Activated T-helper 1 cell treated with anti-CD3 and anti-CD28 coated beads, Interleukin-2, amount 50 U/mL, for 16 hours (primary cell): Measurements from ENCODE around the gene MGMT.

ENCODE experiments used
- DNase-seq, 2 donors: peaks; one replicate each; pipeline ENCODE4 v3.0.0-alpha.2; 2020; ENCODE audit warnings: low read depth in 1 of 2, low spot score in 1 of 2

Gene MGMT

DNA sequence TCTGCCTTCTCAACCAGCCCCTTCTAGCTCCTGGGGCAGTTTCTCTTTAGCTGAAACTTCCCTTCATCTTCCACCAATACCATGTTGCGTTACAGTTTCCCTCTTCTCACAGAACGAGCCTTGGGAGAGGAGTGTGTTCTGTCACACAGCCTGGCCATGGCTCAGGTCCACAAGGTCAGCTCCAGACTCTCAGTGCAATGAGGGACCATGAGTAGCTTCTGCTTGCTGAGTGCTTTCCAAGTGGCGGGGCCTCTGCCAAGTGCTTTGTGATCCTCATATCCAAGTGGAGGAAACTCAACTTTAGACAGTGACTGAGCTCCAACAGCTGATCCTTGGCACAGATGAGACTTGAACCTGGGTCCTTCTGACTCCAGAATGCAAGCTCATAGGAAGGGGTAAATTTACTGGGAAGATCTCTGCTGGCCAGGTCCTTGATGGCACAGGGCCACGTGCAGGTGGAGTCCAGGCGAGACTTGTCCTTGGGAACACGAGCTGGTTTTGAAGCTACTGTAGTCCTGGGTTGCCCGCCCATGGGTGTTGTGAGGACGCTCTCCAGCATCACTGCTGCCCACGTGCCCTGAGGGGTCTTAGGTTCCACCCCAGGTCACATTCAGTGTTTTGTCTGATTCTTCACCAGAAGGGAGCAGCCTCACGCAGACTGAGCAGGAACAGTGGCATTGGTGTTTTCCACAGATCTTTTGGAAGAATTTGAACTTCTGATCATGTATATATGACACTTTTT, 259.0 kb downstream of the MGMT start:
- DNase-seq, result no peak

GRCh38 chr10:129727071-129727470, 260.0 kb downstream of the MGMT start:
- DNase-seq, result no peak

GRCh38 chr10:129727495-129727894, 260.5 kb downstream of the MGMT start:
- DNase-seq, result no peak

DNA sequence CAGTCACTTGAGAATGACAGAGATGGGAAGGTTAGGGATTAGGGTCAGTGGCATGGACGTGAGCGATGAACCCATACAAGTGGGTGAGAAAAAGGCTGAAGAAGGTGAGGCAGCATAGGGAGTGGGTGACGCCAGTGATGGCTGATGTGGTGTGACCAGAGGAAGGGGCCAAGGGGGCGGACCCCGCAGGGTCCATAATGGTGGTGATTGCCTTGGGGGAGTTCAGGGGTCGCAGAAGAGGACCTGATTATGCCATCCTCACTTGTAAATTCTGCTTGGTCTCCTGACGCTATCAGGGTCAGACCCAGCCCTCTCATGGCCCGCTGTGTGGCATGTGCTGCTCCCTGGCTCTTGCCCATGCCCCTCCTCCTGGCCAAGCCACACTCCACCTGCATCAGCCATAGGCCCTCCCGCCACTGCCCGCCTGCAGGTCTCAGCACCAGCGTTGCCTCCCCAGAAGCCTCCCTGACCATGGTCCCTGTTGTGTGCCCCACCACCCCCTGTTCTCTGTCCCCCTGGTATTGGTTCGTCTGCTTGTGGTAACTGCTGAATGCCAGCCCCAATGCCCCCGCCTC, 261.3 kb downstream of the MGMT start:
- no peak for DNase-seq

GRCh38 chr10:129728905-129729795, 262.1 kb downstream of the MGMT start:
- no peak for DNase-seq

GRCh38 chr10:129730272-129730992, 263.4 kb downstream of the MGMT start:
- DNase-seq, result no peak

DNA sequence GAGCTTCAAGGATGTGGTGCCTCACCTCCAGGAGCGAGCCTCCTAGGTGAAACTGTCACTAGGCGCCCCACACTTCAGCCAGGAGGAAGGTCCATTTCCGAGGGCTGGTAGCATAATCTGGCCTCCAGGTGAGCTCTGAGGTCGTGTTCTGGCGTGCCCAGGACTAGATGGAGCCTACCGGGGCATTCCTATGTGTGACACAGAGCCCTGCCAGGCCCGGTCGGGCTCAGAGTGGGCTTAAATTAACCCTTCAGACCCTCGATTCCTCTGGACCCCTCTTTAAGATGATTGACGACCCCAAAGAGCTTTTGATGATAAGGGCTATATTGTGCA, 263.9 kb downstream of the MGMT start:
- no peak for DNase-seq

GRCh38 chr10:129740532-129741279, 273.7 kb downstream of the MGMT start:
- no peak for DNase-seq

DNA sequence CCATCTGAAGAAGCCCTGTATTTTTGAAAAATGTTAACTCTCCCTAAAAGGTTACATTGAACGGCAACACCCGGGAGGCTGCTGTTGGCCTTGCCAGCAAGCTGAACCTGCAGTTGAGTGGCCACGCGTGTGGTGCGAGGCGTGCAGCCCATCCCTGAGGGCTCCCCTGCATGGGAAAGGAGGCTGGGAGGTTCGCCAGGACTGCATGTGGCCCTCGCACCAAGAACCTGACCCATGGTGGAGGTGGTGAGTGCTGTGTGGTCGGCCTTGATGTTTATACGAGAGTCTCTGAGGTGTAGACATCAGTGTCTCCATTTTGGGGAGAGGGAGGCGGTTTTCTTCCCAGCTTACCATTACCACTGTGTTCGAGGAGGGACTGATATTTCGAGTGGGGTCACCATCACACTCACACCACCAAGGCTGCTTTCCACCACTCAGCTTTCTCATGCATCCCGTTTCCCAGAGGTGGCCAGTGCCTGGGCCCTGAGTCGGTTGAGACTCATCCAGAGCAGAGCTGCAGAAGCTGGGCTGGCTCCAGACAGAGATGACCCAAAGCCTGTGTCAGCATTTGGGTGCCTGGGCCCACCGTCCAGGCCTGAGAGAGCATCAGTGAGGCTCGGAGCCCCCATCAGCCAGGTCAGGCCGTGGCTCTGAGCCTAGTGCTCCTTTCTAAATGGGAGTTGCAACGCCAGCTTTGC, 274.4 kb downstream of the MGMT start:
- no peak for DNase-seq

GRCh38 chr10:129741978-129742741, 275.1 kb downstream of the MGMT start:
- DNase-seq, result no peak

DNA sequence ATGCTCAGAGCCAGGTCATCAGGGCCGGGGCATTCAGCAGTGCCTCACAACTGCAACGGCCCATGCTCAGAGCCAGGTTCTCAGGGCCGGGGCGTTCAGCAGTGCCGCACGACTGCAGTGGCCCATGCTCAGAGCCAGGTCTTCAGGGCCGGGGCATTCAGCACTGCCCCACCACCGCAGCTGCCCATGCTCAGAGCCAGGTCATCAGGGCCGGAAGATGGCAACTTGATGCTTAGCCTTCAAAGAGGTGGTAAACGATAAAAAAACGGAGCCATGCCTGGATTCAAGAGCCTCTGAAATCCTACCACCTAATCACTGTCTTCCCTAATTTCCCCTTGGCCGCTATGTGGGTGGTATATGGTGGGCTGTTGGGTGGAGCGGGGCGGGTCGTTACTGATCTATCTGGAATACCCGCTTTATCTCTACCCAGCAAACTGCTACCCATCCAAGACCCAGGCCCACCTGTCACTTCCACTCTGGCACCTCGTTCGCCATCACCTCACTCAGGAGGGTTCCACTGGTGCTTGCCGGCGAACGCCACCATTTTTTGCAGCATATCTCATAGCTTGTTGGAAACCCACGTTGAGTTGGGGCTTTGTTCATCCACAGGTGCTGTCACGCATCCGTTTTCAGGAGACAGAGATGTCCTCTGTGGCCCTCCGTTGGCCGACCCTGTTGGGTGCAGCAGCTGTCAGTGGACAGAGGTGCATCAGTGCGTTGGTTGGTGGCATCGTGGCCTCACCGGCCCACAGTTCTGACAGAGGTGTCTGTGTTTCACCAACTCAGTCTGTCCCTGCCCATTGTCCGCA, 275.9 kb downstream of the MGMT start:
- DNase-seq, result no peak

GRCh38 chr10:129743738-129744133, 276.7 kb downstream of the MGMT start:
- no peak for DNase-seq

DNA sequence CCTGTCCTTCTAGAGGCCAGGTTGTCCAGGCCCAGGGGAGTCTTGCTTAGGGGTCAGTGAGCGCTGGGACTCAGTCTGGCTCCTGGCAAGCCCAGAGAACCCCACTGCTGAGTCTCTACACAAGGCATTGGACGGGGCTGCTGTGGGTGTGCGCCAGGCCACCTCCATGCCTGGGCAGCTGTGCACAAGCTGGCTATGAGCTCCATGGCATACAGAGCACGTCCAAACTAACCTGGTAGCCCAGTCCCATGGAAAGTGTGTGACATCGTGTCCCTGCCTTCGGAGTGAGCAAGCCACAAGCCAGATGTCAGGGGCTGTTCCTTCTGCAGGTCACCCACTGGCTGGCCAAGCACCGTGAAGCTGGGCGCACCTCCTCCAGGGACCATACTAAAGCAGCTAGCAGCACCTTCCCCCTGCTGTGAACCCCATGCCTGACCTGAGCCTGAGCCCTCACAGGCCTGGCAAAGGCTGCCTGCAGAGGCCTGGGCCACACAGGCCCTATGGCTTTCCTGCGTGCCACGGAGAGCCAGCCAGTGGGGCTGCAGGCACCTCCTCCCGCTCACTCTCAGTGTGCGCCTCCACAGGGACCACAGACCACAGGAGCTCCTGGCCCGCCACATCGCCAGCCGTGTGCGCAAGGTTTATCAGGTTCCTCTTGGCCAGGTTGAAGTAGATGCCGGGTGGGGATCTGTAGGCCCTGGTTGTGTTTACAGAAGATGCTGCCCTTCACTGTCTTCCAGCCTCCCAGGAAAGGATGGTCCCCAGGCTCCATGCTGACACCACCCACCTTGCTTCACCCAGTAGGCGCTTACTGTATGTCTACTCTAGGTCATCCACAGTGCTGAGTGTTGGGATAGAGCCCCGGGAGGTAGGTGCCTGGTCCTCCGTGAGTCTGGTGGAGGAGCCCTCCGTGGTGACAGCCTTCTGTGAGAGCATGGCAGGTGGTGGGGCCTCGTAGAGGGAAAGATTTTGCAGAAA, 277.4 kb downstream of the MGMT start:
- DNase-seq, result no peak

DNA sequence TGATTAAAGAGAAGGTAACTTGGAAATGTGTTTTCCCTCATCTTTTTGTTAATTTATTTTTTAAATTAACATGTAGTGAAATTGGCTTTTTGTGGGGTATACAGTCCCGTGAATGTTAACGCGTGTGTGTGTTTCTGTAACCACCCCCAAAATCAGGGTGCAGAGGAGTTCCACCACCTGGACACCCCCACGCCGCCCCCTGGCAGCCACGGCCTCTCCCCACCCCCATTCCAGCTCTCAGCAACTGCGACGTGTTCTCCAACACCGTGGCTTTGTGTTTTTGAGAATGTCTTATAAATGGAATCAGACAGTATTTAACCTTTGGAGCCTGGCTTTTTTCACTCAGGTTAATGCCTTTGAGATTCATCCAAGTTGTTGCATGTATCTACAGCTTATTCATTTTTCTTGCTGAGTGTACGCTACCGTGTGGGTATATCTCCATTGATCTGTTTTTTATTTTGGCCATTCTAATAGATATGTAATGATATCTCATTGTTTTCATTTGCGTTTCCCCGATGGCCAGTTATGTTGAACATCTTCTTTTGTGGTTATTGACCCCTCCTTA, 278.2 kb downstream of the MGMT start:
- DNase-seq, result no peak

GRCh38 chr10:129754211-129755050, 287.4 kb downstream of the MGMT start:
- no peak for DNase-seq

DNA sequence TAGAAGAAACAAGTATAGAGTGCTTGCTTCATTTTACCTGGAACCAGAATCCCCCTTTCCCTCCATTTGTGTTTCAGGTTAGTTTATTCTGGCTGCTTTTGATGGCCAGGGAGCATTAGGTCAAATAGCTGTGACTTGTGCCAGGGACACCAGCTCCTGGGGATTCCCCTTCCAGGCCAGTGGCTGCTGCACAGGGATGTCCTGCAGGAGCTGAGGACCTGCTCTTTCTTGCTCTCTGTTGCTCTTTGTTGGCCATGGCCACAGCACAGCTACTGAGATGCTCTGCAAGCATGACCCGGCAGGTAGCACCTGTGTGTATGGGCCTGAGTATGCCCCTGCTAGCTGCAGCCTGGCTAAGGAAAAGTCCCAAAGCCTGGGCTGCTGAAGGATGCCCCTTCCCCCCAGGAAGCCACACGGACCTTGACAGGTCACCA, 288.1 kb downstream of the MGMT start:
- no peak for DNase-seq
